ENCODE measurements around the gene CRYGS.

DNA sequence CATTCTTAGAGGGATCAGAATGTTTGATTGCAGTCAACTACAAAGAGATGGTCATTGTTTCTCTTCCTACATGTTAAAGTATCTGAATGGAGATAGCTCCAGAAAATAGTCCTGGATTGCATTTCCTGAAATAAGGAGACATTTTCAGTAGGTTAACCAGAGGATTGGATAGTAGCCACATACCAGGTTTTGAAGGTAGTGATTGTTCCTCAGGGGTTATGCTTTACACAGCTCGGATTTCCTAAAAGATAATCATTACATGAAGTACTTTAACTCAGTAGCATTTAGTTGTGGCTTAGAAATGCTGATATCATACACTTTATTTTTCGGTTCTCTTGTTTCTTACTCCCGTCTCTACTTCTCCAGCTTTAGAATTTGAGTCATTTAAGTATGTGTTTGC is 36.6 kb upstream of the CRYGS start:
- TF ChIP-seq, protein P1, sequence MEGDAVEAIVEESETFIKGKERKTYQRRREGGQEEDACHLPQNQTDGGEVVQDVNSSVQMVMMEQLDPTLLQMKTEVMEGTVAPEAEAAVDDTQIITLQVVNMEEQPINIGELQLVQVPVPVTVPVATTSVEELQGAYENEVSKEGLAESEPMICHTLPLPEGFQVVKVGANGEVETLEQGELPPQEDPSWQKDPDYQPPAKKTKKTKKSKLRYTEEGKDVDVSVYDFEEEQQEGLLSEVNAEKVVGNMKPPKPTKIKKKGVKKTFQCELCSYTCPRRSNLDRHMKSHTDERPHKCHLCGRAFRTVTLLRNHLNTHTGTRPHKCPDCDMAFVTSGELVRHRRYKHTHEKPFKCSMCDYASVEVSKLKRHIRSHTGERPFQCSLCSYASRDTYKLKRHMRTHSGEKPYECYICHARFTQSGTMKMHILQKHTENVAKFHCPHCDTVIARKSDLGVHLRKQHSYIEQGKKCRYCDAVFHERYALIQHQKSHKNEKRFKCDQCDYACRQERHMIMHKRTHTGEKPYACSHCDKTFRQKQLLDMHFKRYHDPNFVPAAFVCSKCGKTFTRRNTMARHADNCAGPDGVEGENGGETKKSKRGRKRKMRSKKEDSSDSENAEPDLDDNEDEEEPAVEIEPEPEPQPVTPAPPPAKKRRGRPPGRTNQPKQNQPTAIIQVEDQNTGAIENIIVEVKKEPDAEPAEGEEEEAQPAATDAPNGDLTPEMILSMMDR (IDR thresholded peaks at IDR 0.05): no peak
- TF ChIP-seq ZFX (IDR thresholded peaks at IDR 0.05; ENCODE audit: borderline replicate concordance): no peak
